ENCODE measurements around the gene RNF34.

DNA sequence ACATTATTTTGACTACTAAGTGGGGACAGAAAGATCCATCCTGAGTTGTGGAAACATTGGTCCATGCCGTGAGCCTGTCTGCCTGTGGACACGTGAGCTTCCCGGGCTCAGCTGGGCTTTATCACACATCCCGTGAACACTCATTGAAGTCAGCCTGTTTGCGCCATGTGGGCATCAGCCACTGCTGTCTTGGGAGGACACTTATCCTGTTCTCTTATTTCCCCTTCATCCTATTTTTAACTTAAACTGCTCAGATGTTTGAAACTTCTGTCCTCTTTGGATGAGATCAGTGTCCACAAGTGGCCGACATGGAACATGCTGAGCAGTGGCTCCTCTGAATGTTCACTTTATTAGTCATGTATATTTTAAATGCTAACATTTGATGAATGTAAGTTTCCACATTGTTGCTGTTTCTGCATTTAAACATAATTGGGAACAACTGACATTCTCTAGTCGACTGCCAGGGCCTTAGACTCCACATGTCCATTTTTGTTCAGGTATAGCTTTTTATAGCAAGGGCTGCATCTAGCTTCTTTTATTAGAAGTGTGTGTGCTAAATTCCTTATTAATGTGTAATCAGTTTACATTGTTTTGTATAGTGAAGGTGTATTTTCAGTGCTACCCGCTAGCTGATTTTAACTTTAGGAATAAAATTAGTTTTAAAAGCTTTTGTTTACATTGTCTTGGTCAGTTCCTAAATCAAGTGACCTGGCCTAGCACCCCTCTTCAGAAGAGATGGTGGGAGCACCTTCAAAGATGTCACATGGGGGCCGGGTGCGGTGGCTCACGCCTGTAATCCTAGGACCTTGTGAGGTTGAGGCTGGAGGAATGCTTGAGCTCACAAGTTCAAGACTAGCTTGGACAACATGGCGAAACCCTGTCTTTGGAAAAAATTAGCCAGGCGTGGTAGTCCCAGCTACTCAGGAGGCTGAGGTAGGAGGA is 24.0 kb downstream of the RNF34 start:
- TF ChIP-seq POLR2A (IDR thresholded peaks at IDR 0.05) (no peak), CTCF (IDR thresholded peaks at IDR 0.05) (no peak)

Data from tibial nerve (tissue), 3 donors.